Measurements from ENCODE around the gene TMEM161A.

DNA sequence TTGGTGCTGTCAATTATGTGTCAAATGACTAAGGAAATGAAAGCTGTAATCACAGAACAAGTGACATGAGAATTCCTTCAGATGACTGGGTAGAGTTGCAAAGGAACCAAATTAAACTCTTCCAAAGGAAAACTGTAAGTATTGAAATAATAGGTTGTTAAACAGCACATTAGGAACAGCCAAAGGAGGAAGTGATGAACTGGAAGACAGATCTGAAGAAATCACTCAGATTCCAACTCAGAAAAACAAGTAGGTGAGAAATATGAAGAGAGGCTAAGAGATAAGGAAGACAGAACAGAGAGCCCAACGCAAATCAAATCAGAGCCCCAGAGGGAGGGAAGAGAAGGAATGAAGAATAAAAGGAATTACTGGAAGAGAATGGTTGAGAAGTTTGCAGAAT lies 15.4 kb downstream of the TMEM161A start:
- TF ChIP-seq, protein P1, sequence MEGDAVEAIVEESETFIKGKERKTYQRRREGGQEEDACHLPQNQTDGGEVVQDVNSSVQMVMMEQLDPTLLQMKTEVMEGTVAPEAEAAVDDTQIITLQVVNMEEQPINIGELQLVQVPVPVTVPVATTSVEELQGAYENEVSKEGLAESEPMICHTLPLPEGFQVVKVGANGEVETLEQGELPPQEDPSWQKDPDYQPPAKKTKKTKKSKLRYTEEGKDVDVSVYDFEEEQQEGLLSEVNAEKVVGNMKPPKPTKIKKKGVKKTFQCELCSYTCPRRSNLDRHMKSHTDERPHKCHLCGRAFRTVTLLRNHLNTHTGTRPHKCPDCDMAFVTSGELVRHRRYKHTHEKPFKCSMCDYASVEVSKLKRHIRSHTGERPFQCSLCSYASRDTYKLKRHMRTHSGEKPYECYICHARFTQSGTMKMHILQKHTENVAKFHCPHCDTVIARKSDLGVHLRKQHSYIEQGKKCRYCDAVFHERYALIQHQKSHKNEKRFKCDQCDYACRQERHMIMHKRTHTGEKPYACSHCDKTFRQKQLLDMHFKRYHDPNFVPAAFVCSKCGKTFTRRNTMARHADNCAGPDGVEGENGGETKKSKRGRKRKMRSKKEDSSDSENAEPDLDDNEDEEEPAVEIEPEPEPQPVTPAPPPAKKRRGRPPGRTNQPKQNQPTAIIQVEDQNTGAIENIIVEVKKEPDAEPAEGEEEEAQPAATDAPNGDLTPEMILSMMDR (IDR thresholded peaks at IDR 0.05), result no peak
- TF ChIP-seq POLR2AphosphoS5 (IDR thresholded peaks at IDR 0.05) (no peak), POLR2A (IDR thresholded peaks at IDR 0.05) (no peak)
